GM12891 (cell line): ENCODE measurements around the gene KCTD1.

ENCODE experiments used
- DNase-seq: peaks from one replicate; pipeline ENCODE4 v3.0.0; 2011; ENCODE audit warnings: low spot score; ENCODE audit not compliant: insufficient read length
- FAIRE-seq: peaks from 2 replicates; lab custom pipeline; 2011; peaks lifted over from hg19 to GRCh38; lab: Jason Lieb, UNC
- PAX5 ChIP-seq: IDR thresholded peaks from 2 replicates; pipeline ENCODE4 v1.6.1; 2011; ENCODE audit warnings: low read length, moderate library complexity, mild to moderate bottlenecking; ENCODE audit not compliant: insufficient read depth, severe bottlenecking
- POLR2A ChIP-seq: IDR thresholded peaks from 2 replicates; pipeline ENCODE4 v1.6.1; 2011; ENCODE audit warnings: low read depth, low read length, control low read depth
- POLR2AphosphoS5 ChIP-seq: IDR thresholded peaks from 2 replicates; pipeline ENCODE4 v1.6.1; 2011; ENCODE audit warnings: low read depth, low read length, control low read depth
- POU2F2 ChIP-seq: IDR thresholded peaks from 2 replicates; pipeline ENCODE4 v1.6.1; 2011; ENCODE audit warnings: low read depth, mild to moderate bottlenecking, control low read depth, low read length, moderate library complexity
- SPI1 ChIP-seq: IDR thresholded peaks from 2 replicates; pipeline ENCODE4 v1.6.1; 2011; ENCODE audit warnings: low read depth, low read length, control low read depth
- TAF1 ChIP-seq: IDR thresholded peaks from 2 replicates; pipeline ENCODE4 v1.6.1; 2011; ENCODE audit warnings: low read depth, low read length, control low read depth

Gene KCTD1

DNA sequence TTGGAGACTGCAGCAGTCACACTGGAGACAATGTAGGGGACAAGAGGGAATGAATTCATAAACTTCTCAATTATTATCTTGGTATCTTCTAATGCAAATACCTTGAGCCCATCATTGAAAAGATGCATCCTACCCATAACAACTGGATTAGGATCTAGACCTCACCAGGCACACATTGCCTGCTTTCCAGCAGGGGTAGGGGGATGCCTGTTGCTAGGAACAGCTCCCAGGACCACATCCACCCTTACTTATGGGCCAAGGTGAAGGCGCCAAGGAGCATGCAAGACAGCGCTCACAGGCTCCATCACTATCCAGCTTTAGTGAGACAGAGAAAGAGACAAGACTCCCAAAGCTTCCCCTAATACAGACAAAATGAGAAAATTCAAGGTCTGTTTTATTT lies 24.4 kb downstream of the KCTD1 start:
- DNase-seq = no peak
- TF ChIP-seq POLR2AphosphoS5 = no peak
- no peak for TF ChIP-seq TAF1
- TF ChIP-seq POLR2A = no peak
- no peak for TF ChIP-seq POU2F2
- no peak for TF ChIP-seq SPI1
- no peak for TF ChIP-seq PAX5
- no peak for FAIRE-seq

DNA sequence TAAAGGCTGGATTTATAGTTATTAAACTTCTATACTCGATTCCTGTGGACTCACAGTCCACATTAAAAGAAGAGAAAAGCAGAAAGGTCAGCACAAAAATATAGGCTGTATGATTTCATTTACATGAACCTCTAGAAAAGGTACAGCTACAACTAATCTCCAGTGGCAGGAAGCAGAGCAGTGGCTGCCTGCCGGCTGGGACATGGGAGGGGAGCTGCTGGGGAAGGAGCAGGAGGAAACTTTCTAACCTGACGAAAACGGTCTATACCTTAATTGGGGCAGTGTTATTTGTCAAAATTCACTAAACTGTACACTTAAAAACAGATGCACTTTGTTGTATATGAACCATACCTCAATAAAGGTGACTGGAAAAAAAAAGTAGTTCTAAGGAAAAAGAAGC lies 26.7 kb downstream of the KCTD1 start:
- no peak for FAIRE-seq
- DNase-seq = no peak
- TF ChIP-seq POLR2A = no peak
- TF ChIP-seq PAX5 = no peak
- no peak for TF ChIP-seq POU2F2

- DNase-seq (no peak), FAIRE-seq (no peak)
- no peak for TF ChIP-seq PAX5
- TF ChIP-seq SPI1 = no peak
- no peak for TF ChIP-seq POU2F2
- TF ChIP-seq POLR2A = no peak
- no peak for TF ChIP-seq TAF1
- TF ChIP-seq POLR2AphosphoS5 = no peak
Measured at GRCh38 chr18:26520974-26521373, 27.4 kb downstream of the KCTD1 start.

DNA sequence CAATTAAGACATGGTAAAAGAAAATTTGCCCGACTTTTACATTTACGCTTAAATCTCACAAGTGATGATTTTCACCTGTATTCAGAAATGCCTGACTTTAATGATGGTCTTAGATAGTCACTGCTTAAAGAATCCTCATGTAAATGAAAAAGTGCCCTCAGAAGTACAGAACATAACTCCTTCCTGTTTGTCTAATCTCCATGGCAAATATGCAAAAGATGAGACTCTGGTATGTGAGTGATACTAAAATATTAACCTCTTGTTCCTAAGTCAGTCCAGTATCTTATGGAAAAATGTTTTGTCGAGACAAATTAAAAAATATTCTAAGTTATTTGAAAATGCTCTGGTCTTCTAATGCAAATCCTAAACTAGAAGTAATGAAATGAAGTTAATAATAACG lies 29.2 kb downstream of the KCTD1 start:
- TF ChIP-seq SPI1 (no peak), POU2F2 (no peak), POLR2A (no peak)
- DNase-seq = no peak
- FAIRE-seq = no peak

DNA sequence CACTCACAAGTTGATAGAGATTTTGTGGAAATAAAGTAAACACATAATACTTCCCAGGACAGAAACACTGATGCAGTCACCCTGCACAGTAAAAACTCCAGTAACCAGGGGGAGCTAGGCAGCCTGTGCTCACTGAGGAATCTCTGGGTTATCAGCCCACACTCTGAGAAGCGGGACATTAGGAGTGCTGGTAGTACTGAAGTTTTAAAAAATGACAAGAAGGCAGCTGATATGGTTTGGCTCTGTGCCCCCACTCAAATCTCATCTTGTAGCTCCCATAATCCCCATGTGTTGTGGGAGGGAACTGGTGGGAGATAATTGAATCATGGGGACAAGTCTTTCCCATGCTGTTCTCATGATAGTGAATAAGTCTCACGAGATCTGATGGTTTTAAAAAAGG lies 31.4 kb downstream of the KCTD1 start:
- FAIRE-seq (no peak), DNase-seq (no peak)
- TF ChIP-seq POLR2AphosphoS5 (no peak), TAF1 (no peak), PAX5 (no peak), POLR2A (no peak), SPI1 (no peak), POU2F2 (no peak)

DNA sequence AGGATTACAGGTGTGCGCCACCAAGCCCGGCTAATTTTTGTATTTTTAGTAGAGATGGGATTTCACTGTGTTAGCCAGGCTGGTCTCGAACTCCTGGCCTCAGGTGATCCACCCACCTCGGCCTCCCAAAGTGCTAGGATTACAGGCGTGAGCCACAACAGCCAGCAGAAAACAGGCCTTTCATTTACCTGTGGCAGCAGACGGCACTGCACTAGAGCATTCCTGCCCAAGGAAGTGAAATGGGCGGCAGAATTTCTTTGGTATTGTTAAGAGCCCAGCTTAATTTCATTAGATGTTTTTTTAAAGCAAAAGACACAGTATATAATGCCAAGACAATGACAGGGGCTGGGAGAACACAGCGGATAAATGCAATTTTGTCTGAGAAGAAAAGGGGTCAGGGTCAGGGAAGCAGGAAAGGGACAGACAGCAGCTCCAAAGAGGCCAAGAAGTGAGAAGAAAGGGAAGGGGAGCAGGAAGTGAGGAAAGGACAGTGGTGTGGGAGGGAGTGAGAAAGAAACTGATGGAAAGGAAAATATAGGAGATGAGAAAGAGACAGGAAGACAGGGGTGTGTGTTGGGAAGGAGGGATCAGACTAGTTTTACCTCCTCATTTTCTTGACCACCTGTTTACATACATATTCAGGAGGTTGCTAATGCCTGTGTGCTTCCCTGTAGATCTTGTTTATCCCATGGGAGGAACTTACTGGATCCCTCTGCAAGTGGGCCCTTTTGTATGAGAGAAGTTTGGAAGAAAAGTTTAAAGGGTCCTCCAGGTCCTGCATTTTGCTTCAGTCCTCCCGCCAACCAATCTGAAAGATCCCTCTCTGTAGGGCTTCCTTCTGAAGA lies 32.5 kb downstream of the KCTD1 start:
- TF ChIP-seq PAX5 (no peak), TAF1 (no peak), POU2F2 (no peak), POLR2AphosphoS5 (no peak), POLR2A (no peak), SPI1 (no peak)
- DNase-seq = no peak
- FAIRE-seq = no peak

- FAIRE-seq (no peak), DNase-seq (no peak)
- TF ChIP-seq POU2F2 = no peak
- TF ChIP-seq PAX5 = no peak
- TF ChIP-seq SPI1 = no peak
- no peak for TF ChIP-seq TAF1
- TF ChIP-seq POLR2AphosphoS5 = no peak
- TF ChIP-seq POLR2A = no peak
Measured at GRCh38 chr18:26511339-26512071, 36.8 kb downstream of the KCTD1 start.

GRCh38 chr18:26510337-26510736 lies 38.0 kb downstream of the KCTD1 start:
- TF ChIP-seq POLR2A = no peak
- no peak for TF ChIP-seq SPI1
- no peak for FAIRE-seq
- no peak for DNase-seq

- DNase-seq = no peak
- FAIRE-seq = no peak
- TF ChIP-seq POLR2A = no peak
- no peak for TF ChIP-seq SPI1
- TF ChIP-seq PAX5 = no peak
- TF ChIP-seq TAF1 = no peak
- no peak for TF ChIP-seq POU2F2
- TF ChIP-seq POLR2AphosphoS5 = no peak
Measured at GRCh38 chr18:26506012-26506411, 42.3 kb downstream of the KCTD1 start.
